ENCODE results near the gene BCORL1.

- TF ChIP-seq CTCF (IDR thresholded peaks at IDR 0.05) (no peak), POLR2A (IDR thresholded peaks at IDR 0.05) (no peak)
Measured at GRCh38 chrX:130075777-130076176, 93.3 kb downstream of the BCORL1 start.
